B cell (primary cell): ENCODE data around the gene RPS6KL1. TPM values are rescaled to one million over a fixed set of nuclear protein-coding genes. Genes with fewer than 3 reads are reported as not detected.

Experiments
- ATAC-seq: fragments of 200-7000 bp; cut with Tn5 transposase; one replicate; pipeline ENCODE4 v1.10.0; 2021; ENCODE audit warnings: low read depth, mild to moderate bottlenecking, moderate number of reproducible peaks, moderate library complexity
- CTCF ChIA-PET: fragments of 350-600 bp; sonication (Branson Sonifier 250); formaldehyde crosslinking; loops from one replicate; lab custom pipeline; 2021; ENCODE audit warnings: antibody characterized with exemption, inconsistent platforms; lab: Charles Lee
- POLR2A ChIA-PET: fragments of 350-600 bp; sonication (Branson Sonifier 250); formaldehyde crosslinking; loops from one replicate; lab custom pipeline; 2021; ENCODE audit warnings: antibody characterized with exemption; lab: Charles Lee
- DNase-seq: peaks from one replicate; pipeline ENCODE4 v3.0.0; 2013
- H2AFZ ChIP-seq: 2 replicates; pipeline ENCODE4 v1.6.1; 2012; ENCODE audit warnings: mild to moderate bottlenecking, low read depth, low read length; ENCODE audit not compliant: insufficient read depth, poor library complexity, severe bottlenecking
- H3K27ac ChIP-seq, 2 donors: 1 replicate in 1 of 2; 2 replicates in 1 of 2; pipeline ENCODE4 v1.5.1; 2012 to 2013; ENCODE audit warnings: low read length in 2 of 2, mild to moderate bottlenecking in 2 of 2, moderate library complexity in 1 of 2
- H3K27me3 ChIP-seq, 4 experiments: fragments of 200-600 bp in 1 of 4; sonication (generic) in 1 of 4; replicated peaks in 1 of 4; 1 replicate in 2 of 4; 2 replicates in 2 of 4; pipeline versions ENCODE4 v1.6.1 to v1.7.0; 2013 to 2016; ENCODE audit warnings: low read length in 3 of 4, mild to moderate bottlenecking in 2 of 4, mixed read lengths in 1 of 4, moderate library complexity in 1 of 4; ENCODE audit not compliant: insufficient read depth in 4 of 4, control insufficient read depth in 3 of 4; ENCODE audit errors: control extremely low read depth in 1 of 4
- H3K36me3 ChIP-seq, 2 experiments: replicated peaks in 1 of 2; 1 replicate in 1 of 2; 2 replicates in 1 of 2; pipeline versions ENCODE4 v1.6.1 to v1.7.1; 2013; ENCODE audit warnings: low read length in 1 of 2; ENCODE audit not compliant: insufficient read depth in 2 of 2, control insufficient read depth in 1 of 2; ENCODE audit errors: control extremely low read depth in 1 of 2, extremely low read depth in 1 of 2
- H3K4me1 ChIP-seq, 2 donors: fragments of 200-600 bp in 1 of 2; sonication (generic) in 1 of 2; 1 replicate in 1 of 2; 2 replicates in 1 of 2; pipeline versions ENCODE4 v1.5.1 to v1.6.1; 2013 to 2017; ENCODE audit warnings: low read length in 2 of 2; ENCODE audit not compliant: control insufficient read depth in 2 of 2, insufficient read depth in 2 of 2
- H3K4me2 ChIP-seq: replicated peaks from 2 replicates; pipeline ENCODE3; 2012; ENCODE audit warnings: mild to moderate bottlenecking, low read depth, low read length; ENCODE audit not compliant: poor library complexity, severe bottlenecking
- H3K4me3 ChIP-seq, 5 experiments: fragments of 200-600 bp in 1 of 5; sonication (generic) in 1 of 5; 1 replicate in 3 of 5; 2 replicates in 2 of 5; pipeline versions ENCODE4 v1.5.1 to v1.7.0; 2011 to 2016; ENCODE audit warnings: low read length in 4 of 5, mild to moderate bottlenecking in 4 of 5, low read depth in 2 of 5, control low read depth in 1 of 5, moderate library complexity in 1 of 5; ENCODE audit not compliant: insufficient read depth in 1 of 5; ENCODE audit errors: control extremely low read depth in 1 of 5, extremely low read depth in 1 of 5
- H3K79me2 ChIP-seq: fragments of 200-600 bp; sonication (generic); one replicate; pipeline ENCODE4 v1.6.0; 2016; ENCODE audit warnings: low read length; ENCODE audit not compliant: control insufficient read depth, insufficient read depth
- H3K9ac ChIP-seq: fragments of 200-600 bp; sonication (generic); 2 replicates; pipeline ENCODE4 v1.6.1; 2017; ENCODE audit warnings: mild to moderate bottlenecking, low read length, moderate library complexity
- H3K9me3 ChIP-seq, 3 donors: one replicate each; pipeline versions ENCODE4 v1.6.1 to v1.7.1; 2013; ENCODE audit warnings: low read length in 2 of 3; ENCODE audit not compliant: control insufficient read depth in 2 of 3, insufficient read depth in 1 of 3; ENCODE audit errors: control extremely low read depth in 1 of 3
- H4K20me1 ChIP-seq: 2 replicates; pipeline ENCODE4 v1.6.0; 2012; ENCODE audit warnings: mild to moderate bottlenecking, low read length; ENCODE audit not compliant: insufficient read depth, control insufficient read depth, poor library complexity, severe bottlenecking
- H3K27ac Mint-ChIP-seq: one replicate; pipeline ENCODE4 v1.8.0; 2021; ENCODE audit warnings: mixed read lengths
- H3K27me3 Mint-ChIP-seq: one replicate; pipeline ENCODE4 v1.8.0; 2021; ENCODE audit warnings: mixed read lengths
- H3K4me1 Mint-ChIP-seq: one replicate; pipeline ENCODE4 v1.8.0; 2021; ENCODE audit warnings: mixed read lengths
- H3K4me3 Mint-ChIP-seq: one replicate; pipeline ENCODE4 v1.8.0; 2021; ENCODE audit warnings: mixed read lengths
- H3K9me3 Mint-ChIP-seq: one replicate; pipeline ENCODE4 v1.8.0; 2022; ENCODE audit warnings: mixed read lengths; ENCODE audit not compliant: insufficient read depth
- EZH2 ChIP-seq: IDR thresholded peaks from 2 replicates; pipeline ENCODE4 v1.6.1; 2012; ENCODE audit warnings: borderline replicate concordance, low read depth, mild to moderate bottlenecking, moderate library complexity, low read length; ENCODE audit not compliant: insufficient read depth, poor library complexity, severe bottlenecking
- WGBS: methylation state at CpG from one replicate; pipeline ENCODE4 v1.1.5; 2013; ENCODE audit warnings: missing lambda C conversion rate; ENCODE audit not compliant: insufficient coverage; 5-methylcytosine and 5-hydroxymethylcytosine counted together
- intact Hi-C: fragments of 100-400 bp; cut with micrococcal nuclease; formaldehyde crosslinking; loops from one replicate; pipeline ENCODE4 v1.10.0; 2022
- polyA plus RNA-seq: library from polyadenylated mRNA; depleted of rRNA; stranded (reverse); fragments of >200 nt; gene quantifications from 2 replicates; pipeline ENCODE4 v1.2.3, GENCODE V29; 2012
- total RNA-seq, 2 donors: library from RNA; stranded (reverse); fragments of 120-200 nt in 1 of 2; gene quantifications; 1 replicate in 1 of 2; 2 replicates in 1 of 2; pipeline versions ENCODE4 v1.2.3 to v1.2.4, GENCODE V29; 2013 to 2022
- TF ChIP-seq, protein P1 (sequence below): fragments of 200-600 bp; IDR thresholded peaks from one replicate; pipeline ENCODE4 v1.8.0; 2022; ENCODE audit warnings: antibody characterized with exemption, mild to moderate bottlenecking

RPS6KL1 gene
- total and polyA plus RNA-seq, 2 donors (not counting 1 experiment from before 2014, with no cell fraction given) = 3.4 to 4.4 TPM

DNA sequence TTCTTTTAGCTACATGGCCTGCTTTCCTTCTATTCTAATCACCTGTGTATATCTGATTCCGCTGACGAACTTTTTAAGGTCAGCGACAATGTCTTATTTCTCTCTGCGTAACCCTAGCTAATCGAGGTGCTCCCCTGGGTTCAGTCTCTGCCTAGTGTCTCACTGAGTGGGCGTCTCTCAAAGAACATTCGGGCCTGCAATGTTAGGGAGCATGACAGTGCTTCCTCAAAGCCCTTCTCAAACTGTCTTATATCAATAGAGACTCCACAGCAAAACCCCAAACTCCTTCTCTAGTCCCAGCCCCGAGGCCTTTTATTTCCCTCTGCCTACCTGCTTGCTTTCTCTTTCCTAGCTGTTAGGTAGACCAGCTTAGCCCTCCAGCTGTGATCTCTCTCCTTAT lies 13.7 kb upstream of the RPS6KL1 start:
- Histone ChIP-seq H2AFZ (no peak overlapping the region), H3K79me2 (no peaks in the 10 kb centered on the region), H3K27me3 (peaks cover 0 to 4% (median 0%) of the 10 kb centered on the region in 4 experiments), H3K36me3 (no peaks in the 10 kb centered on the region), H3K4me3 (no peak overlapping the region), H3K27ac (no peak overlapping the region), H3K9ac (no peak overlapping the region), H3K9me3 (no peaks in the 10 kb centered on the region), H4K20me1 (no peaks in the 10 kb centered on the region), H3K4me2 (no peak overlapping the region), H3K4me1 (peaks cover 38 to 47% of the 10 kb centered on the region in 2 donors)
- TF ChIP-seq, protein P1, sequence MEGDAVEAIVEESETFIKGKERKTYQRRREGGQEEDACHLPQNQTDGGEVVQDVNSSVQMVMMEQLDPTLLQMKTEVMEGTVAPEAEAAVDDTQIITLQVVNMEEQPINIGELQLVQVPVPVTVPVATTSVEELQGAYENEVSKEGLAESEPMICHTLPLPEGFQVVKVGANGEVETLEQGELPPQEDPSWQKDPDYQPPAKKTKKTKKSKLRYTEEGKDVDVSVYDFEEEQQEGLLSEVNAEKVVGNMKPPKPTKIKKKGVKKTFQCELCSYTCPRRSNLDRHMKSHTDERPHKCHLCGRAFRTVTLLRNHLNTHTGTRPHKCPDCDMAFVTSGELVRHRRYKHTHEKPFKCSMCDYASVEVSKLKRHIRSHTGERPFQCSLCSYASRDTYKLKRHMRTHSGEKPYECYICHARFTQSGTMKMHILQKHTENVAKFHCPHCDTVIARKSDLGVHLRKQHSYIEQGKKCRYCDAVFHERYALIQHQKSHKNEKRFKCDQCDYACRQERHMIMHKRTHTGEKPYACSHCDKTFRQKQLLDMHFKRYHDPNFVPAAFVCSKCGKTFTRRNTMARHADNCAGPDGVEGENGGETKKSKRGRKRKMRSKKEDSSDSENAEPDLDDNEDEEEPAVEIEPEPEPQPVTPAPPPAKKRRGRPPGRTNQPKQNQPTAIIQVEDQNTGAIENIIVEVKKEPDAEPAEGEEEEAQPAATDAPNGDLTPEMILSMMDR = no peak
- no peak for TF ChIP-seq EZH2
- ChIA-PET POLR2A (no interaction called here), CTCF (interaction anchor here (1.0 to 4.4 kb wide), 3 partner anchors 10 to 32 kb away, joined by 3 to 21 read pairs (median 4); no protein-coding TSS in a partner anchor)
- ATAC-seq (no peak), DNase-seq (no peak)
- peaks cover 7% of the 10 kb centered on the region for H3K27me3 Mint-ChIP-seq
- H3K4me3 Mint-ChIP-seq = no peak overlapping the region
- no peaks in the 10 kb centered on the region for H3K9me3 Mint-ChIP-seq
- intact Hi-C loops = no loop called here
- H3K4me1 Mint-ChIP-seq = peaks cover 55% of the 10 kb centered on the region
- 90% methylated on average over 8 of the region's 8 CpGs for WGBS
- no peak overlapping the region for H3K27ac Mint-ChIP-seq

DNA sequence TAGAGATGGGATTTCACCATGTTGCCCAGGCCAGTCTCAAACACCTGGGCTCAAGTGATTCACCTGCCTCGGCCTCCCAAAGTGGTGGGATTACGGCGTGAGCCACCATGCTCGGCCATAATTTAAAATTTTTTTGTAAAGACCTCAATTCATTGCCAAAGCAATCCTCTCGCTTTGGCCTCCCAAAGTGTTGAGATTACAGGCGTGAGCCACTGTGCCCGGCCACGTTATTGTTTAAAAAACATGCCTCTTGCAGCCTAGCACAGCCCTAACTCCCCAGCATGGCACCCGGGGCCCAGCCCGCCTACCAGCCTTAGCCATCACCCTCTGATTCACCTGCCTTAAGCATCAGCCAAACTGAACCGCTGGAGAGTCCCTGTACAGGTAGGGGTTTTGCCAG lies 13.1 kb upstream of the RPS6KL1 start:
- ChIA-PET CTCF (interaction anchor here (1.0 to 4.4 kb wide), 3 partner anchors 11 to 153 kb away, joined by 3 to 21 read pairs (median 4); no protein-coding TSS in a partner anchor), POLR2A (no interaction called here)
- Histone ChIP-seq H2AFZ (no peak overlapping the region), H3K4me1 (peaks cover 33 to 41% of the 10 kb centered on the region in 2 donors), H3K9me3 (no peaks in the 10 kb centered on the region), H4K20me1 (no peaks in the 10 kb centered on the region), H3K4me2 (no peak overlapping the region), H3K79me2 (no peaks in the 10 kb centered on the region), H3K27ac (no peak overlapping the region), H3K9ac (no peak overlapping the region), H3K4me3 (no peak overlapping the region), H3K36me3 (no peaks in the 10 kb centered on the region), H3K27me3 (peaks cover 0 to 4% (median 0%) of the 10 kb centered on the region in 4 experiments)
- Mint-ChIP-seq H3K4me1 (peaks cover 49% of the 10 kb centered on the region), H3K9me3 (no peaks in the 10 kb centered on the region), H3K27ac (no peak overlapping the region), H3K4me3 (no peak overlapping the region), H3K27me3 (peaks cover 7% of the 10 kb centered on the region)
- ATAC-seq (no peak), DNase-seq (no peak)
- intact Hi-C loops = no loop called here
- TF ChIP-seq EZH2 = no peak
- TF ChIP-seq, protein P1 = no peak
- WGBS = 99% methylated on average over 8 of the region's 11 CpGs
